ENCODE results near the gene EPAS1. TPM values are rescaled to one million over a fixed set of nuclear protein-coding genes. Genes with fewer than 3 reads are reported as not detected.

EPAS1 gene
- total RNA-seq, 4 donors from 2014 or later = 124 to 563 (median 182) TPM

- no peaks in the 10 kb centered on the region for H3K4me1 ChIP-seq
- no peak overlapping the region for H3K4me3 ChIP-seq (replicated peaks in 1 of 3)
- no peaks in the 10 kb centered on the region for H3K9me3 ChIP-seq
- H3K27me3 ChIP-seq = no peaks in the 10 kb centered on the region
- no peak overlapping the region for H3K27ac ChIP-seq
- DNase-seq = no peak
- peaks cover 62 to 72% of the 10 kb centered on the region in 2 donors for H3K36me3 ChIP-seq
- TF ChIP-seq POLR2A (IDR thresholded peaks at IDR 0.05) = no peak
- 97% methylated on average over 4 of the region's 4 CpGs for WGBS, 2 donors
- intact Hi-C loops (cut with DNase I) = no loop called here
Measured at GRCh38 chr2:46373238-46373637, 76.0 kb downstream of the EPAS1 start.

- intact Hi-C loops (cut with DNase I) = no loop called here
- WGBS, 2 donors = 93% methylated on average over 12 of the region's 12 CpGs
- Histone ChIP-seq H3K9me3 (no peaks in the 10 kb centered on the region), H3K36me3 (peaks cover 69 to 84% of the 10 kb centered on the region in 2 donors), H3K4me3 (replicated peaks in 1 of 3) (no peak overlapping the region), H3K27ac (no peak overlapping the region), H3K4me1 (no peaks in the 10 kb centered on the region), H3K27me3 (no peaks in the 10 kb centered on the region)
- no peak for DNase-seq
- TF ChIP-seq CTCF (IDR thresholded peaks at IDR 0.05) (no peak), POLR2A (IDR thresholded peaks at IDR 0.05) (no peak)
Measured at GRCh38 chr2:46375566-46376125, 78.4 kb downstream of the EPAS1 start.

GRCh38 chr2:46376586-46376985, 79.4 kb downstream of the EPAS1 start:
- H3K4me3 ChIP-seq (replicated peaks in 1 of 3) = no peak overlapping the region
- H3K4me1 ChIP-seq = no peaks in the 10 kb centered on the region
- H3K36me3 ChIP-seq = peaks cover 69 to 85% of the 10 kb centered on the region in 2 donors
- 78 to 87% methylated on average over 4 to 7 of the region's 7 CpGs for WGBS, 2 donors
- no peaks in the 10 kb centered on the region for H3K9me3 ChIP-seq
- TF ChIP-seq POLR2A (IDR thresholded peaks at IDR 0.05) (no peak), CTCF (IDR thresholded peaks at IDR 0.05) (no peak)
- intact Hi-C loops (cut with DNase I) = no loop called here
- H3K27me3 ChIP-seq = no peaks in the 10 kb centered on the region
- H3K27ac ChIP-seq = no peak overlapping the region
- DNase-seq = no peak

- intact Hi-C loops (cut with DNase I) = no loop called here
- H3K27me3 ChIP-seq = no peaks in the 10 kb centered on the region
- H3K4me1 ChIP-seq = no peaks in the 10 kb centered on the region
- H3K27ac ChIP-seq = no peak overlapping the region
- no peaks in the 10 kb centered on the region for H3K9me3 ChIP-seq
- DNase-seq = no peak
- H3K4me3 ChIP-seq (replicated peaks in 1 of 3) = no peak overlapping the region
- TF ChIP-seq POLR2A (IDR thresholded peaks at IDR 0.05) (no peak), CTCF (IDR thresholded peaks at IDR 0.05) (no peak)
- 91 to 92% methylated on average over 11 to 12 of the region's 12 CpGs for WGBS, 2 donors
- peaks cover 70 to 86% of the 10 kb centered on the region in 2 donors for H3K36me3 ChIP-seq
Measured at GRCh38 chr2:46377101-46377581, 79.9 kb downstream of the EPAS1 start.

GRCh38 chr2:46377666-46378560, 80.7 kb downstream of the EPAS1 start:
- no peak overlapping the region for H3K4me3 ChIP-seq (replicated peaks in 1 of 3)
- H3K27me3 ChIP-seq = no peaks in the 10 kb centered on the region
- DNase-seq = no peak
- peaks cover 71 to 88% of the 10 kb centered on the region in 2 donors for H3K36me3 ChIP-seq
- intact Hi-C loops (cut with DNase I) = no loop called here
- WGBS, 2 donors = 91 to 93% methylated on average over 10 to 12 of the region's 16 CpGs
- H3K9me3 ChIP-seq = no peaks in the 10 kb centered on the region
- H3K4me1 ChIP-seq = no peaks in the 10 kb centered on the region
- no peak overlapping the region for H3K27ac ChIP-seq
- no peak for TF ChIP-seq CTCF (IDR thresholded peaks at IDR 0.05)

Measured in thyroid gland (tissue), 4 donors.